Measurements from ENCODE around the gene TMEM86B. TPM values are rescaled to one million over a fixed set of nuclear protein-coding genes. Genes with fewer than 3 reads are reported as not detected.

The TMEM86B gene
- total RNA-seq = 10 to 100 TPM; 10.4 to 16.0 TPM

- Mint-ChIP-seq H3K4me3 (no peak within 1 kb of the TSS), H3K9me3 (ENCODE audit: low read depth) (no peaks in the 10 kb centered on the region), H3K36me3 (peaks cover 31% of the 10 kb centered on the region), H3K4me1 (peaks cover 4% of the 10 kb centered on the region), H3K27ac (peak within 1 kb of the TSS; percentile 35), H3K27me3 (no peaks in the 10 kb centered on the region)
- CTCF ChIA-PET = no interaction called here
- no peak for ATAC-seq
- no peak for DNase-seq
Measured at GRCh38 chr19:55228403-55229031, at the start of gene TMEM86B. Gene TMEM86B (minus strand): TSS chr19:55228763. CDS start chr19:55228741, 22 bp downstream.

GRCh38 chr19:55277494-55277893, 48.9 kb upstream of the TMEM86B start:
- no peak for DNase-seq
- Mint-ChIP-seq H3K36me3 (peaks cover 8% of the 10 kb centered on the region), H3K4me1 (peaks cover 54% of the 10 kb centered on the region), H3K4me3 (peak overlapping the region; percentile 68), H3K27me3 (no peaks in the 10 kb centered on the region), H3K9me3 (ENCODE audit: low read depth) (no peaks in the 10 kb centered on the region), H3K27ac (peak overlapping the region; percentile 98)
- CTCF ChIA-PET = interaction anchor here (1.0 to 3.8 kb wide), 6 partner anchors 14 to 199 kb away, joined by 3 to 19 read pairs (median 3); partner anchors contain the start of genes DNAAF3 and ZNF628
- no peak for ATAC-seq

- H3K36me3 Mint-ChIP-seq = peaks cover 13% of the 10 kb centered on the region
- peak; percentile 11 for ATAC-seq
- H3K27me3 Mint-ChIP-seq = no peaks in the 10 kb centered on the region
- H3K4me1 Mint-ChIP-seq = peaks cover 52% of the 10 kb centered on the region
- H3K4me3 Mint-ChIP-seq = peak overlapping the region; percentile 68
- peak; percentile 64 for DNase-seq
- CTCF ChIA-PET = interaction anchor here (1.0 to 3.8 kb wide), 7 partner anchors 15 to 199 kb away, joined by 3 to 19 read pairs (median 3); partner anchors contain the start of genes DNAAF3, PPP6R1 and ZNF628
- H3K9me3 Mint-ChIP-seq (ENCODE audit: low read depth) = no peaks in the 10 kb centered on the region
- H3K27ac Mint-ChIP-seq = peak overlapping the region; percentile 98
Measured at GRCh38 chr19:55276720-55277430, 48.3 kb upstream of the TMEM86B start.

GRCh38 chr19:55275851-55276719, 47.5 kb upstream of the TMEM86B start:
- CTCF ChIA-PET = interaction anchor here (1.0 to 3.8 kb wide), 6 partner anchors 16 to 115 kb away, joined by 3 to 19 read pairs (median 6); partner anchors contain the start of genes DNAAF3, PPP6R1 and TMEM238
- Mint-ChIP-seq H3K9me3 (ENCODE audit: low read depth) (no peaks in the 10 kb centered on the region), H3K4me3 (peak overlapping the region; percentile 68), H3K27me3 (no peaks in the 10 kb centered on the region), H3K4me1 (peaks cover 48% of the 10 kb centered on the region), H3K27ac (peak overlapping the region; percentile 98), H3K36me3 (peaks cover 13% of the 10 kb centered on the region)
- ATAC-seq (peak; percentile 42), DNase-seq (peak; percentile 70)

- Mint-ChIP-seq H3K4me3 (no peak overlapping the region), H3K9me3 (ENCODE audit: low read depth) (no peaks in the 10 kb centered on the region), H3K4me1 (peaks cover 46% of the 10 kb centered on the region), H3K36me3 (peaks cover 16% of the 10 kb centered on the region), H3K27me3 (no peaks in the 10 kb centered on the region), H3K27ac (no peak overlapping the region)
- CTCF ChIA-PET = interaction anchor here (1.1 to 1.8 kb wide), 2 partner anchors 17 to 110 kb away, joined by 3 to 6 read pairs; partner anchors contain the start of gene TMEM238
- no peak for ATAC-seq
- DNase-seq = no peak
Measured at GRCh38 chr19:55273978-55274707, 45.6 kb upstream of the TMEM86B start.

GRCh38 chr19:55272142-55272541, 43.6 kb upstream of the TMEM86B start:
- Mint-ChIP-seq H3K9me3 (ENCODE audit: low read depth) (peaks cover 2% of the 10 kb centered on the region), H3K27me3 (no peaks in the 10 kb centered on the region), H3K36me3 (peaks cover 19% of the 10 kb centered on the region), H3K4me1 (peaks cover 28% of the 10 kb centered on the region), H3K4me3 (no peak overlapping the region), H3K27ac (no peak overlapping the region)
- CTCF ChIA-PET = no interaction called here
- ATAC-seq (no peak), DNase-seq (no peak)

GRCh38 chr19:55270172-55270942, 41.8 kb upstream of the TMEM86B start:
- H3K4me3 Mint-ChIP-seq = peak overlapping the region; percentile 1
- CTCF ChIA-PET = interaction anchor here (0.7 to 1.2 kb wide), 2 partner anchors 10 to 148 kb away, joined by 3 read pairs; partner anchors contain the start of gene HSPBP1
- peaks cover 19% of the 10 kb centered on the region for H3K4me1 Mint-ChIP-seq
- peaks cover 26% of the 10 kb centered on the region for H3K36me3 Mint-ChIP-seq
- DNase-seq (peak; percentile 67), ATAC-seq (peak; percentile 43)
- no peaks in the 10 kb centered on the region for H3K27me3 Mint-ChIP-seq
- H3K27ac Mint-ChIP-seq = peak overlapping the region; percentile 41
- H3K9me3 Mint-ChIP-seq (ENCODE audit: low read depth) = peaks cover 10% of the 10 kb centered on the region

GRCh38 chr19:55269299-55269698, 40.7 kb upstream of the TMEM86B start:
- Mint-ChIP-seq H3K4me3 (no peak overlapping the region), H3K9me3 (ENCODE audit: low read depth) (peaks cover 10% of the 10 kb centered on the region), H3K27ac (no peak overlapping the region), H3K4me1 (peaks cover 19% of the 10 kb centered on the region), H3K36me3 (peaks cover 26% of the 10 kb centered on the region), H3K27me3 (no peaks in the 10 kb centered on the region)
- DNase-seq (no peak), ATAC-seq (no peak)
- CTCF ChIA-PET = interaction anchor here (1.2 kb wide), 1 partner anchor 149 kb away, joined by 3 read pairs; no protein-coding TSS in a partner anchor

GRCh38 chr19:55266840-55267239, 38.3 kb upstream of the TMEM86B start:
- peaks cover 19% of the 10 kb centered on the region for H3K4me1 Mint-ChIP-seq
- peaks cover 10% of the 10 kb centered on the region for H3K9me3 Mint-ChIP-seq (ENCODE audit: low read depth)
- ATAC-seq (no peak), DNase-seq (no peak)
- peaks cover 22% of the 10 kb centered on the region for H3K36me3 Mint-ChIP-seq
- H3K27me3 Mint-ChIP-seq = no peaks in the 10 kb centered on the region
- CTCF ChIA-PET = no interaction called here
- no peak overlapping the region for H3K4me3 Mint-ChIP-seq
- H3K27ac Mint-ChIP-seq = no peak overlapping the region

- Mint-ChIP-seq H3K4me1 (peaks cover 19% of the 10 kb centered on the region), H3K4me3 (peak overlapping the region; percentile 2), H3K9me3 (ENCODE audit: low read depth) (peaks cover 10% of the 10 kb centered on the region), H3K27ac (peak overlapping the region; percentile 57), H3K27me3 (no peaks in the 10 kb centered on the region), H3K36me3 (peaks cover 22% of the 10 kb centered on the region)
- CTCF ChIA-PET = interaction anchor here (1.6 kb wide), 1 partner anchor 35 kb away, joined by 6 read pairs; no protein-coding TSS in a partner anchor
- ATAC-seq (no peak), DNase-seq (no peak)
Measured at GRCh38 chr19:55266404-55266803, 37.8 kb upstream of the TMEM86B start.

GRCh38 chr19:55265723-55266386, 37.3 kb upstream of the TMEM86B start:
- H3K36me3 Mint-ChIP-seq = peaks cover 22% of the 10 kb centered on the region
- H3K27ac Mint-ChIP-seq = peak overlapping the region; percentile 57
- no peaks in the 10 kb centered on the region for H3K27me3 Mint-ChIP-seq
- ATAC-seq (no peak), DNase-seq (no peak)
- peaks cover 10% of the 10 kb centered on the region for H3K9me3 Mint-ChIP-seq (ENCODE audit: low read depth)
- H3K4me3 Mint-ChIP-seq = no peak overlapping the region
- peaks cover 18% of the 10 kb centered on the region for H3K4me1 Mint-ChIP-seq
- CTCF ChIA-PET = interaction anchor here (1.6 kb wide), 1 partner anchor 36 kb away, joined by 6 read pairs; no protein-coding TSS in a partner anchor
